GM03348 (cell line): ENCODE data around the gene HCN2.
"Not testable (repeated sequence)": the region's sequence is repeated elsewhere in the genome, so short reads cannot be mapped to it uniquely, and the experiment has no call there.

Experiments
- DNase-seq: peaks from one replicate; pipeline ENCODE4 v3.0.0; 2012; ENCODE audit warnings: low spot score

Gene HCN2

DNA sequence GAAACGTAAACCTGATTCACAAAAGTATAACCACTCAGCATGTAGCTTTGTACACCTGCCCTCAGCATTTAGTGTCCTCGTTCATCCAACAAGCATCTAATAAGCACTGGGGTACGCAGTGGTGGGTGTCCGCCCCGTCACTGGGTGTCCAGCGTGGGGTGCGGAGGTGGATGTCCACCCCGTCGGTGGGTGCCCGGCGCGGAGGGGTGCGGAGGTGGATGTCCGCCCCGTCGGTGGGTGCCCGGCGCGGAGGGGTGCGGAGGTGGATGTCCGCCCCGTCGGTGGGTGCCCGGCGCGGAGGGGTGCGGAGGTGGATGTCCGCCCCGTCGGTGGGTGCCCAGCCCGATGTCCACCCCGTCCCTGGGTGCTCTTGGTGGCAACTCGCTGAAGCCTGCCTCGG, 4.5 kb upstream of the HCN2 start:
- DNase-seq, result not testable (repeated sequence)

DNA sequence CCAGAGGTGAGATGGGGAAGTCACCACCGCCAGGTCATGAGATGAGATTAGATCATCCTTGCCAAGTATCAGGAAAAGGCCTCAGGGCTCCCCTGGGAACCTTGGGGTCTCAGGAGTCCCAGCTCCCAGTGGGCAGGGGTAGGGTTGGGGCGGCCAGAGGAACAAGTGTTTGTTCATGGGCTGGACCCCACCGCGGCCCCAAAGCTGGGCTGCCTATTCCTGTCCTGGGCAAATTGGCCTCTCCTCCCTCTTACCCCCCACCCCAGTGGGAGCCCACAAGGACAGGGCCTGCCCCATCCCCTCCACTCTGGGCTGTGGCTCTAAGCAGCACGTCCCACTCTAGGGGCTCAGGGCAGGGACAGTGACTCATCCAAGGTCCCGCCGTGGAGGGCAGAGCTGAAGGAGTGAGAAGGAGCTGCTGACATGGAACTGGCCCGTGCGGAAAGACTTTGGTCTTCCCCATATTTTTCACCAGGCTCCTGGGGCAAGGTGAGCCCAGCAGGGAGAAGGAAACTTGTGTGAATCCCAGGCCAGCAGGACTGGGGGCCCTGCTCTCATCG, 4.0 kb upstream of the HCN2 start:
- no peak for DNase-seq

DNA sequence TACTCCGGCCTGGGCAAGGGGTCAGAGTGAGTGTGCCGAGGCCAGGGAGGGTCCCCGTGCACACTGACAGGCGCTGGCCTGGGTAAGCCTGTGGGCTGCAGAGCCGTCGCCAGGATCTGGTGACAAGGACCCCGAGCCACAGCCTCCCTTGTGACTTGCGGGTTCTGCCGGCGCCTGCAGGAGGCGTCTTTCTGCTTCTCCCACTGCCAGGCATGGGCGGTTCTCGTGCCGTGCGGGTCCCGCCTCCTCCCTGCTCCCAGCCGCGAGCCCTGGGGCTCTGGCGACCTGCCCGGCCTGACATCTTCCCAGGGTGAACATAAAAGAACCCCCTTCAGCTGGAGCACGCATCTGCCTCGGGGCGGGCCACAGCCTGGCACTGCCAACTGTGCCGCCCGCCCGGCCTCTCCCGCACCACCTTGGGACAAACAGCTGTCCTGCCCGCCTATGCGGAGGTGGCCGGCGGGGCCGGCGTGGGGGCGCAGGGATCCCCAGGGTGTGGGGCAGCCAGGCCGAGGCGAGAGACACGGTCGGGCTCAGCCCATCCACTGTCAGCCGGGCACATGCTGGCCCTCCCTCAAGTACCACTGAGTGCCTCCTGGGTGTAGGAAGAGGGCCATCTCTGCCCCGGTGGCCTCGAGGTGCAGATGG, 1.5 kb upstream of the HCN2 start:
- peak; percentile 87 for DNase-seq

DNA sequence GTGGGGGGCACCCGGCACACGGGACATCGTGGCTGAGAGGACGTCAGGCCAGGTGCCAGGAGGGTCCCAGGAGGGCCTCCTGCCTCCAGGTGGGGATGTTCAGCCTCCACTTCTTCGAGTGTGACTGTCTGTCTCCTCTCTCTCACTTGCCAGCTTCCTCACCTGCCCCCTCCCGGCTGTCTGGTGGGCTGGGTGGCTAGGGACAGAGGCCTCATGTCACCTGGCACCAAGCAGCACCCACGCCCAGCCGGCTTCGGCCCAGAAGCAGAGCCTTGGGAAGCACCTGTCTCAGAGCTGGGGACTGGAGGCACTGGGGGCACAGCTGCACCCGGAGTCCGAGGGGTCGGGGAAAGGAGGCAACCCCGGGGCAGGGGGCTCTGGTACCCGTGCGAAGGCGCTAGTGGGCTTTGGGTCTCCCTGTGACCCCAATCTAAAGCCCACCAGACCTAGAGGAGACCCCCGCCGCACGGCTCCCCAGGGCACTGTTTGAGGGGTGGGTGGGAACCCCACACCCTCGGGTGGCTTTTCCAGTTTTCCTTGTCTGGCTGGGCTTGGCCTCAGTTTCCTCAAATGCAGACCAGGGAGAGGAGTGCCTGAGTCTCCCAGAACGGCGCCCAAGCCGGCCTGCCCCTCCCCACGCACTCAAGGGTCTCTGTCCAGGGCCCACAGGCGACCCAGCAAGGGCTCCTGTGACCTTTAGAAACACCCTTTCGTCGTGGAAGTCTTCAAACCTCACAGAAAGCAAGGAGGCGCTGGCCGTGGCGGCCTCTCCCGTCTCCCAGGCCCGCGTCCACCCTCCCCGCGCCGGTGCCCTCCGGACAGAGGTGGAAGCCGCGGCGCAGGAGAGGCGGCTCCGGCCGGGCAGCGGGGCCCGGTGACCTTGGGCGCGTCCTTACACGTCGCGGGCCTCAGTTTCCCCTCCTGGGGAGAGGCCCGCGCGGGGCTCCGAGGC, 664 bp upstream of the HCN2 start:
- DNase-seq, result no peak

DNA sequence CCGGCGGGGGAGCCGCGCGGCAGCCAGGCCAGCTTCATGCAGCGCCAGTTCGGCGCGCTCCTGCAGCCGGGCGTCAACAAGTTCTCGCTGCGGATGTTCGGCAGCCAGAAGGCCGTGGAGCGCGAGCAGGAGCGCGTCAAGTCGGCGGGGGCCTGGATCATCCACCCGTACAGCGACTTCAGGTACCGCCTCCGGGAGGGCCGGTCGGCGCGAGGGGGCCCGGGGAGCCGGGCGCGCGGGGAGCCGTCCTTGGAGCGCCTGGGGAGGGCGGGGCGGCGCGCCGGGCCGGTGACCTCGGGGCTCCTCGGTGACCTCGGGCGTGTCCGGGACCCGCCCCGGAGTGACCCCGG, 690 bp downstream of the HCN2 start:
- DNase-seq, result no peak

DNA sequence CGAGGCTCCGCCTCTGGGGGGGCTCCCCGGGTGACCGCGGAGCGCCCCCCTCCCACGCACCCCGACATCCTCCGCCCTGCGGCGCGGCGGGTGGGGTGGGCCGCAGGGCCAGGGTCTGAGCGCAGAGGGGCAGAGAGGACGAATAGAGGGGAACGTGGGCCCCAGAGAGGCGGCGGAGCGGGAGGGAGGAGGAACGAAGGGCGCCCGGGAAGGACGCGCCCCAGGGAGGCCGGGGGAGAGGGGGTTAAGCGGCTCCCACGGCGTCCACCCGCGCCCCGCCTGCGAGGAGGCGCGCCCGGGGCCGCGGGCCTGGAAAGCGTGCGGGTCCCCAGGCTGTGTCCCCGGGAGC, 1.0 kb downstream of the HCN2 start:
- DNase-seq, result no peak

DNA sequence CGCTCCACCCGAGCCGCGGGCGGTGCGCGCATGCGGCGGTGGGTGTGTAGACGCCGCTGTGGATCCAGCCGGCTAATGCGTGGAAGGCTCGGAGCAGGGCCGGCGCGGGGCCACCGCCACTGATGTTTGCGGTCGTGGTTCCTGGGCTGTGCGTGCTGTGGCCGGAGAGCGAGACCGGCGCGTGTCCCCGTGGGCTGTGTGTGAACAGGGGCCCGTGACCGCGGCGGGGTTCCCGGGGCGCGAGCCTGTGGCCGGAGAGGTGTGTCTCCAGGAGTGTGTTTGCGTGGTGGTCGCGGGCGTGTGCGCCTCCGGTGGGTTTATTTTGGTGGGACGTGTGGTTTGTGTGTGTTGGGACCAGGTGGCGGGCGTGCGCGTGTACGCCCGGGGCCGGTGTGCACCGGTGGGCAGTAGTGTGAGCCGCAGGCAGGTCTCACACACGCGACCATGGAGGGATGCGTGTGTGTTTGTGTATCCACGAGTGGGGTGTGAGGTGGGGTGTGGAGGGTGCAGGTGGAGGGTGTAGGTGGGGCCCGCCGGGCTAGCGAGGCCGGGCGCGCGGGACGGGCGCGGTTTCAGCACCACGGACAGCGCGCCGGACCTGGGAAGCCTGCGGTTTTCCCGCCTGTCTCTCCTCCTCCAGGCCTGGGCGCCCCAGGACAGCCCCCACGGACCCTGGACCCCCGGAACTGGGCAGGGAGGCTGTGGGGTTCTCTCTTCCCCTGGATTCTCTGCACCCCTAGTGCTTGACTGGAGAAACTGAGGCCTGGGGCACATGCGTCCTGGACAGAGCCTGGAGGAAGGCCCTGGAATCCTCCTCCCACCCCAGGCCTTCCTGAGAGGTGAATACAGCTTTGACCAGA, 1.6 kb downstream of the HCN2 start:
- peak; percentile 72 for DNase-seq

DNA sequence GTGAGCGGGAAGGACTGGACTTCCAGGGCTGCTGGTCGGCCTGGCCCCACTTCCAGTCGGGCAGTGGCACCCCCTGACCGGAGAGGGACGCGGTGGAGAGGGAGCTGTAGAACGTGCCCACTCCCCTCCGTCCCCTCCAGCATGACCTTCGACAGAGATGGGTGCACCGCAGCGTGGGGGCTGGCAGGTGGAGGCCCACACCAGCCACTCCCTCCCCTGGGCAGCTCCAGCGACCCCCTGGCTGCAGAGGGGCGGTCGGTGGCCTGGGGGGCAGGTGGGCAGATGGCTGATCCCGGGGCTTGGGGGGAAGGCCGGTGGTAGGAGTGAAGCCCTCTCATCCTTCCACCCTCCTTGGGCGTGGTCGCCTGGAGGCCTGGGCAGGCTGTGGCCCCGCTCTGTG, 2.4 kb downstream of the HCN2 start:
- no peak for DNase-seq

DNA sequence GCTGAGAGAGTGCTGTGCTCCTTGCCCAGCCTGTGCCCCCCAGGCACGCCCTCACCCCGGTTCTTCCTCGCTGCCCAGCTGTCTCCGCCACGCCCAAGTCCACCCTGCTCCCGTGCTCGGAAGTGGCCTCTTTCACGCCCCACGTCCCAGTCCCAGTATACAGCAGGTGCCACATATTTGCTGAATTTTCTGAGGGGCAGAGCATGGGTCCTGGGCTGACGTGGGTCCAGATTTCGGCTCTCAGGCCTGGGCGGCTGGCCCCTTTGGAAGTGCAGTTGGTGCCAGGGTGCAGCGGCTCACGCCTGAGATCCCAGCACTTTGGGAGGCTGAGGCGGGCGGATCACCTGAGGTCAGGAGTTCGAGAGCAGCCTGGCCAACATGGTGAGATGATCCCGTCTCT, 3.4 kb downstream of the HCN2 start:
- no peak for DNase-seq

DNA sequence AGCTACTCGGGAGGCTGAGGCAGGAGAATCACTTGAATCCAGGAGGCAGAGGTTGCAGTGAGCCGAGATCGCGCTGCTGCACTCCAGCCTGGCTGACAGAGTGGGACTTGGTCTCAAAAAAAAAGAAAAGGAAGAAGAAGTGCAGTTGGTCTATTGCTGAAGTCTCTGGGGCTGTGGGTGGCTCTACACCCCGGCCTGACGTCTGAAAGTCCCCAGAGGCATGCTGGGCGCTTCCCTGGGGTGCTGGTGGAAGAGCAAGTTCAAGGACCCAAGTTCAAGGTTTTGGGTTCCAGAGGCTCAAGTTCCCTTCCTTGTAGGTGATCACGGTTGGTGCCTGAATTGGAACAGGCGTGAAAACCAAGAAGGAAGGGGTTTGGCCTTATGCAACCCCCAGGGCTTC, 3.8 kb downstream of the HCN2 start:
- DNase-seq, result no peak

DNA sequence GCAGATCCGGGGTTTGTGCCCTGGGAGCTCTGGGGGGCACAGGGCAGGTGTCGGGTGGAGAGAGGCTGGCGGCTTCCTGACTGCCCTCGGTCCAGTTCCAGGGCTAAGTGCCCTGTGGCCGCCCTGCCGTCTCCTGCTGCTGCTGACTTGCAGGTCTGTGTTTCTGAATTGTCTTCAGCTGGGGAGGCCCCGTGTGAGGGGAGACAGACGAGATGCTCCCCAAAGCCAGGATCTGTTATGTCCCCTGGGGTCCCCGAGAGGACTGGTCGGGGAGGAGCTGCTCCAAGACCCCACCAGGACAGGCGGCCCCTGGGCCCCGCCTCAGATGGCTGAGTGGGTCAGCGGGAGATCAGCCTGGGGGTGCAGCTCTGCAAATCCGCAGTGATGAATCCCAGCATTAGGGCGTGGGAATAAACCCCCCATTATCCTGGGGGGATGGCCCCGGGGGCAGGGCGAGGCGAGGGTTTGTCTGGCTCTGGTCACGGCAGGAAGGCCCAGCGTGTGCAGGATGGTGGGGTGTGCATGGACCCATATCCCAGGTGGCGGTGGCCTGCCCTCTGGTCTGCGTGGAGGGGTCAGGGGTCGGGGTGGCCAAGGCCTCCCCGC, 4.7 kb downstream of the HCN2 start:
- DNase-seq, result no peak

DNA sequence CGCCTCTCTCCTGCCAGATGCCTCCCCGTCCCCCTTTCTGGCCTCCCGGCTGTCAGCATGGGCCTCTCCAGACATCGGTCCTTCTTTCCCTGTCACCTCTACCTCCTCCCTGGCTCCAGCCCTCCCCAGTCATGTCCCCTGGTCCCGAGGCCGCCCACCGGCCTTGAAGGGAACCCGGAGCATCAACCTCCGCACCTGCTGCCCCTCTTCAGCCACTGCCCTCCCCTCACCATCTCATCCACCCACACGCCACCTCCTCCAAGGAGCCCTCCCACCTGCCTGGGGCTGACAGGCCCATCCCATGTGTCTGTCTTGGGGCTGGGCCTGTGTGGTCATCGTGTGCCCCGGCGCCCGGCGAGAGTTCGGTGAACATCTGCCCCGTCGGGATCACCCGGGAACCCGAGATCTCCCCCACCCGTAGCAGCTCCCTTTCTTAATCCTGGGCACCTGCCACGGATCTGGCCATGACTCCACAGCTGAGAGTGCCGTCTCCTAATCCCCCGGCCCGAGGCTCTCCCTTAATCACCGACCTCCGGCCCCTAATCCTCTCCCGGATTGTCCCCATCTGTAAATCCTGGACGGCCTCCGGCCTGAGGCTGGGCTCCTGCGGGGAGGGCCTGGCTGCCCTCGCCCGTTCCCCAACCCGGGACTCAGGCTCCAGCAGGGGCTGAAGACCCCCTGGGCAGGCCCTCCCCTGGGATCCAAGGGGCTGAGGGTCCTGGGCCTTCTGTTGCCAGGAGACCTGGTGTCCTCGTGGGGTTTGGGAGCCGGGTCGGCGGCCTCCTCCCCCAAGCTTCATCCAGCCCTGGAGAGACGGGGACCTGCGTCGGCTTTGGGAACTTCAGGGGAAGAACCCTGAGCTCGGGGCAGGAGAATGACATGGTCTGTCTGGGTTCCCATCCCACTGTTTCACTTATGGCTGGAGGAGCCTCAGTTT, 5.9 kb downstream of the HCN2 start:
- no peak for DNase-seq

DNA sequence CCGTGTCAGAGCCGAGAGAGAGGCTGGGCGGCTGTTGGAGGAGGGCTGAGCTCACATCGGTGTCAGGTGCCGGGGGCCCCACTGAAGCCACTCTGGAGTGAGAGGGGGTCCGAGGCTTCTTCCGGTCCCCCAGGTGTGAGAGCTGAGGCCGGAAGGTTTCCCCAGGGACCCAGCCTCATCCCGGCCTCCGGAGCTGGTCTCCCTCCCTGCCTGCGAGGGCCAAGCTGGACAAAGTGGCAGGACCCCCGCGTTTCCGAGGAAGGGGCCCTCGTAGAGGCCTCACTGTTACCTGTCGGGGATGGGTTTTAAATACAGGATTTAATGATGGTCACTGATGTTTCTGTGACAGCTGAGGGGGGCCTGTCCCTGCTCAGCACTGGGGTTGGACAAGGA, 6.6 kb downstream of the HCN2 start:
- no peak for DNase-seq

DNA sequence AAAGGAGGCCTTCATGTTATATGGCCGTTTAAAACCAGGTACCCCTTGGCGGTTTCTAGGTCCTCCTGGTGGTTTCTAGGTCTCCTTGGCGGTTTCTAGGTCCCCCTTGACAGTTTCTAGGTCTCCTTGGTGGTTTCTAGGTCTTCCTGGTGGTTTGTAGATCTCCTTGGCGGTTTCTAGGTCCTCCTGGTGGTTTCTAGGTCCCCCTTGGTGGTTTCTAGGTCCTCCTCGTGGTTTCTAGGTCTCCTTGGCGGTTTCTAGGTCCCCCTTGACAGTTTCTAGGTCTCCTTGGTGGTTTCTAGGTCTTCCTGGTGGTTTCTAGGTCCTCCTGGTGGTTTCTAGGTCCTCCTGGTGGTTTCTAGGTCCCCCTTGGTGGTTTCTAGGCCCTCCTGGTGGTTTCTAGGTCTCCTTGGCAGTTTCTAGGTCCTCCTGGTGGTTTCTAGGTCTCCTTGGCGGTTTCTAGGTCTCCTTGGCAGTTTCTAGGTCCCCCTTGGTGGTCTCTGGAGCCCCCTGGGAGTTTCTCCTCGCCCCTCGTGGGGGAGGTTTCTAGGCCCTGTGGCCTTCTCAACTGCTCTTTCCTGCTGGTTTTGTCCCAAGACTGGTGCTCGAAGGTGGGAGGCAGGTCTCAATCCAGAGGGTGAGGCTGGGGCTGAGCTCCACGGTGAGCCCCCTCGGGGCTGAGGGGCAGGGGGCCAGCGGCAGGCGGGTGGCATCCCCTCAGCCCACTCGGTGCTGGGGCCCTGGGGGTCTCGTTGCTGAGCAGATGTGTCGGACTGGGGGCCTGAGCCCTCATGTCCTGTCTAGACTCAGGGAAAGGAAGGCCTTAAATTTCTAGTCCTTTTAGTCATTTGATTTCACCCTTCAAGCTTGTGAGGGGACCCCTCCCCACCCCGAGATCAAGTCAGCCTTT, 8.0 kb downstream of the HCN2 start:
- DNase-seq, result no peak

DNA sequence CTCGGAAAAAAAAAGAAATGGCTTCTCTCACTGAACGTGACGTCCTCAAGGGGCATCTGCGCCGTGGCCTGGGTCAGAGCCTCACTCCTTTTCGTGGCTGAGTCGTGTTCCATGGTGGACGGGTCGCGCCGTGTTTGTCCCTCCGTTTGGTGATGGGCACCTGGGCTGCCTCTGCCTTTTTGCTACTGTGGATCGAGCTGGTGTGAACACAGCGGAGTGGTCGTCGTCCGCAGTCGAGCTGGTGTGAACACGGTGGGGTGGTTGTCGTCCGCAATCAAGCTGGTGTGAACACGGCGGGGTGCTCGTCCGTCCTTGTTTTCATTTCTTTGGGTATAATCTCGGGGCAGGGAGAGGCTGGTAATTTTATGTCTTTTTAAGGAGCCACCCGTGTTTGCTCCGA, 11.6 kb downstream of the HCN2 start:
- no peak for DNase-seq

DNA sequence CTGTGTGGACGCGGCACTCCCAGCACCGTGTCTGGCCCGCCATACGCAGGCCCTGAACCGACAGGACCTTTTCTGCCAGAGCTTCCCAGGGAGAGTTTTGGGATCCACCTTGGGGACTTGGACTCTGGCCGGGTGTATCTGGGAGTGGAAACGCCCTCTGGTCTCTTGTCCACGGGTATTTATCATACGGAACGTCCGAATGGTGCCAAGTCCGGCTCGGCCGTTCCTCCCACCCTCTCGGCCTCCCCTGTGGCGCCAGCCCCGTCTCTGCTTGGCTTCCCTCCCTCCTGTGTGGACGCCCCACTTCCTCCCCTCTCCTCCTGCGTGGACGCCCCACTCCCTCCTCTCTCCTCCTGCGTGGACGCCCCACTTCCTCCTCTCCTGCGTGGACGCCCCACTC, 12.1 kb downstream of the HCN2 start:
- no peak for DNase-seq

DNA sequence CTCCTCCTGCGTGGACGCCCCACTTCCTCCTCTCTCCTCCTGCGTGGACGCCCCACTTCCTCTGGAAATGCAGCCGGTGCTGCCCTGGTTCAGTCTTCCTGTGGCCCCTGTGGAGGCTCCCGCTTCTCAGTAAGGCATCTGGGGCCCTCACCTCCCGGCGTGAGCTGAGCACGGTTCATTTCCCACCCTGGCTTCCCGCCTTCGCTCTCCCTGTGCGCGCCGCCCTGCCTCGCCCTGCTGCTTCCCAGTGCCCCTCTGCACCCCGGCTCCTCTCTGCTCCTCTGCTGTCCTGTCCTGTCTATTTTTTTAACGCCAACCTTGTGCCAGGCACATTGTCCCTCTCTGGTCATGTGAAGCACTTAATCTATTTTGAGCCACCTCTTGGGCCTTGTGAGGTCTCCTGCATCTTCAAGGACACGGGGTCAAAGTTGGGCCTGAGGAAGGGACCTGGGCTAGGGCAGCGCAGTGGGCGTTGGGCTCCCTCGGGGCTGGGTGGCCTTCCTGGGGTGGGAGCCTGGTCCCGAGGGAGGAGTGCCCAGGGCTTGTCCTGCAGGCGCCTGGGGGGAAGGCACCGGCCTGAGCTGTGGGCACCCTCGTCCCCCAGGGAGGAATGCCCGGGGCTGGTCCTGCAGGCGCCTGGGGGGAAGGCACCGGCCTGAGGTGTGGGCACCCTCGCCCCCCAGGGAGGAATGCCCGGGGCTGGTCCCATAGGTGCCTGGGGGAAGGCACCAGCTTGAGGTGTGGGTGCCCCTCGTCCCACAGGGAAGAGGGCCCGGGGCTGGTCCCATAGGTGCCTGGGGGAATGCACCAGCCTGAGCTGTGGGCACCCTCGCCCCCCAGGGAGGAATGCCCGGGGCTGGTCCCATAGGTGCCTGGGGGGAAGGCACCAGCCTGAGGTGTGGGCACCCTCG, 13.0 kb downstream of the HCN2 start:
- DNase-seq, result no peak

DNA sequence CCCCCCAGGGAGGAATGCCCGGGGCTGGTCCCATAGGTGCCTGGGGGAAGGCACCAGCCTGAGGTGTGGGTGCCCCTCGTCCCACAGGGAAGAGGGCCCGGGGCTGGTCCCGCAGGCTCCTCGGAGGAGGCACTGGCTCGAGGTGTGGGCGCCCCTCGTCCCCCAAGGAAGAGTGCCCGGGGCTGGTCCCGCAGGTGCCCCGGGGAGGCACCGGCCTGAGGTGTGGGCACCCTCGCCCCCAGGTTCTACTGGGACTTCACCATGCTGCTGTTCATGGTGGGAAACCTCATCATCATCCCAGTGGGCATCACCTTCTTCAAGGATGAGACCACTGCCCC, 13.6 kb downstream of the HCN2 start:
- DNase-seq, result not testable (repeated sequence)

DNA sequence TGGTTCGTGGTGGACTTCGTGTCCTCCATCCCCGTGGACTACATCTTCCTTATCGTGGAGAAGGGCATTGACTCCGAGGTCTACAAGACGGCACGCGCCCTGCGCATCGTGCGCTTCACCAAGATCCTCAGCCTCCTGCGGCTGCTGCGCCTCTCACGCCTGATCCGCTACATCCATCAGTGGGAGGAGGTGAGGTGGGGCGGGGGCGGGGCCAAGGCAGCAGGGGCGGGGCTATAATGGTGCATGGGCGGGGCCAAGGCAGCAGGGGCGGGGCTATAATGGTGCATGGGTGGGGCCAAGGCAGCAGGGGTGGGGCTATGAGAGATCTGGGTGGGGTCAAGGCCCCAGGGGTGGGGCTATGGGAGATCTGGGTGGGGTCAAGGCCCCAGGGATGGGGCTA, 14.1 kb downstream of the HCN2 start:
- not testable (repeated sequence) for DNase-seq
